GM21526 (cell line): Measurements from ENCODE around the gene PLA2G2E.
"Not testable (repeated sequence)": the region's sequence is repeated elsewhere in the genome, so short reads cannot be mapped to it uniquely, and the experiment has no call there.

ENCODE experiments used
- ATAC-seq: cut with Tn5 transposase; IDR thresholded peaks from one replicate; pipeline ENCODE4 v1.9.1; 2021; ENCODE audit warnings: moderate library complexity; ENCODE audit not compliant: unreplicated experiment, low FRiP score

Gene PLA2G2E

DNA sequence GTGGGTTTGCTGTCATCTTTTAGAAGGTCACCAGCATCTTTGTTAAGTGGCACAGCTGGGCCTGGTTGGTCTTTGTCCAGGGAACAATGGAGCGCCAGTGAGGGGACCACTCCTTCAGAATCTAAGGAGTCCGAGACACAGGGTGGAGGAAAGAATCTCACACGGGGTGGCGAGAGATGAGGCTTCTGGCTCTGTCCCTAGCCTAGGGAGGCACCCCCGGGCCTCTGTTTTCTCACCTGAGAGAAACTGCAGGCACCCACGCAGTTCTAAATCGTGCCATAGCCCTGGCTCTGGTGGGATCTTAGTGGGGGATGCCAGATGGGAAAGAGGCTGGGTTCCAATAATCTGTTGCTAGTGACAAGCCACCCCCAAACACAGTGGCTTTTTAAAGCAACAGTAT, 10.9 kb upstream of the PLA2G2E start:
- ATAC-seq = no peak

DNA sequence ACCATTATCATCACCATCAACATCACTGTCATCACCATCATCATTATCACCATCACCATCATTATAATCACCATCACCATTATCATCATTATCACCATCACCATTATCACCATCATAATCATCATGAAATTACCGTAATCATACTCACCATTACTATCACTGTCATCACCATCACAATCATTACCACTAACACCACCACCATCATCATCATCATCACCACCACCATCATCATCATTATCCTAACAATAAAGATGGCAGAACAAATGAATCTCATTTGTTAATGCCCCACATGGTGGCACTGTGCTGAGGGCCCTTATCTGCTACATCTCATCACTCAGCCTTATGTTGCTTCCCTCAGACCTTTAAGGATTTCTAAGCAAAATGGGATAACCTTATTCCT, 9.4 kb upstream of the PLA2G2E start:
- no peak for ATAC-seq

DNA sequence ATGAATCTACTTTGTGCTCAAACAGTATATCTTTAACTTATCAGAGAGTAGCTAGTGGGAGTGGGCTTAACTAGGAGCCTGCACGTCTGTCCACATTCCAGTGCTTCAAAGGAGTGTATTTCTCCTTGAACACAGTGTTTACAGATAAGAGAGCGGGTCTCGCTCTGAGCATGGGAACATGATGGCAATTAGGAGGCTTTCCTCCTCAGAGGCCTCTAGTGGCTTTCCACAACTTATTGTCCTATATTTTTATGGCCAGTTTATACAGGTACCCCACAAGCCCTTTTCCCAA, 3.7 kb upstream of the PLA2G2E start:
- not testable (repeated sequence) for ATAC-seq

GRCh38 chr1:19926296-19927129, 3.1 kb upstream of the PLA2G2E start:
- ATAC-seq = no peak

- ATAC-seq = no peak
Observed at GRCh38 chr1:19925342-19926070, 2.1 kb upstream of the PLA2G2E start.

DNA sequence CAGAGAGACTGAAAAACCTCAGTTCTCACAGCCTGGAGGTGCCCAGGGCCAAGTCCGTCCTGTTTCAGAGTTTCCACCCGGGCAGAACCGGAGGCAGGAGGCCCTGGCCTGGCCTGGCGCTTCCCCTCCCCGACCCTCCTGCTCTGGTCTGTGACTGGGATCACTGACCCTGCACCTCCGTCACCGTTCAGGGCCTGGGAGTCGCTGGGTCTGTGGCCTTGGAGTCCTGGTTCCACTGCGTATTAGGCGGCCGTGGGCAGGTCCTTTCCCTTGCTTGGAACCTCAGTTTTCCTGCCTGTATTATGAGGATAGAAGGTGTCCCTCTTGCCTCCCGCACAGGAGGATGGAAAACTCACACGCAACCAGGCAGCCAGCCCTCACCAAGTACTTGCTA, 533 bp upstream of the PLA2G2E start:
- ATAC-seq = no peak

DNA sequence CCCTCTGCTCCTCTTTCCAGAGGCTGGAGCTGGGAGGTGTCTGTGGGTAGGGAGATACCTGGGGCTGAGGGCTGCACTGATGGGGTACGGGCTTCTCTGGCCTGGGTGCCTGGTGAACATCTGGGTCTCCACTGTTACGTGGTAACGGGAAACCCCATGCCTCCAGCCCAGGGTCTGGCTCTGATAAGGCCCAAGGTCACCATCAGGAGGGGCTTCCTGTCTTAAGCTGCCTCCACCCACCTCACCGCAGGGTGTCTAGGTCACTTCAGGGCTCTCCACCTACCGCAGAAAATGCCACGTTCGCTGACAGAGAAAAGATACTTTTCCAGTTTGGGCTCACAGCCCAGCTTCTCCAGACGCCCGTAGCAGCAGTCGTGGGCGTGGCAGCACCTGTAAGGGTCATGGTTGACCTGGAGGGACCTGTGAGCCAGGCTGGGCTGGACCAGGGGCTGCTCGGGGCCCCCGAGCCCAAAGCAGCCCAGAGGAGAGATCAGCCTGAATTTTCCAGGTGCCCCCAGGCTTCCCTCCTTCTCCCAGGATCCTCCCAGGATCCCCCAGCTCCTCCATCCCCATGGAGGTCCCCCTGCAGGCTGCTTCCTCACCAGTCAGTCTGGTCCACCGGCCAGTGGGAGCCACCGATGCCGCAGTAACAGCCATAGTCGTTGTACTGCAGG, 1.3 kb downstream of the PLA2G2E start:
- no peak for ATAC-seq

DNA sequence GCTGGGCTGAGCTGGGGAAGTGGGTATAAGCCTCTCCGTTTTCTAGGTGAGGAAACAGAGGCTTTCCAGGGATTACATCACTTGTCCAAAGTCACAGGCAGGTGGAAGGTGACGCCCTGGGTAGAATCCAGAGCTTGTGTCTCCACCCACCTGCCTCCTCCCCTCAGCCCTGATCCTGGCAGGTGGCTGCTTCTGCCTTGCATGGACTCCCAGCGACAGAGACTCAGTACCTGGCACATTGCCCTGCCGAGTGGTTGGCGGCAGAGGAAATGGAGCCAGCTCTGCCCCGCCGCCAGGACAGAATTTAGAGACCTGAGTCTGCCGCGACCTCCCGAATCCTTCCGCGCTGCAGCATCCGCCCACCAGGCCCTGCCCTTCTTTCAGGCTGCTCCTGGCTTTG, 2.1 kb downstream of the PLA2G2E start:
- no peak for ATAC-seq

DNA sequence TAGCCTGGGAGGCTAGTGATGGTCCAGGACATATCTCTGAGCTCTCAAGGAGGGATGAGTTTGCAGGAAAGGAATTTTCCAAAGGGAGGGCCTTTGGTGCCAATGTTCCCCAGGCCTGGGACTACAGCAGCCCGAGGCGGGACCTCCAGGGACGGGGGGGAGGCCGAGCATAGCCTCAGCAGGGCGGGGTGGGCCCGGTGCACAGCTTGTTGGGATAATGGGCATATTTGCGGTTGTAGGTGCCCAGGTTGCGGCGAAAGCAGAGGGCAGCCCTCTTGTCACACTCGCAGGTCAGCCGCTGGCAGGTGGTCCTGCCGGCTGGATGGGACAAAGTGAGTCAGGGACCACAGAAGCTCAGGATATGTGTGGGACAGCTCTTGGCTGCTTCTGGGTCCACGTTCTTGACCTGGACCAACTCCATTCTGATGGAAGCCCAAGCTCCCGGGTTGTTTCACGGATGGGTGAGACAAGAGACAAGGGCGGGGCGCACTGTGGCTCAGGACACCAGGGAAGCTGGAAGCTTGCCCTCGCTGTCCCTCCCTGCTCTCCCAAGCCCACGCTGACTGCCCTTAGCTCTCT, 3.2 kb downstream of the PLA2G2E start:
- no peak for ATAC-seq

GRCh38 chr1:19918057-19918456, 5.4 kb downstream of the PLA2G2E start:
- ATAC-seq = no peak

DNA sequence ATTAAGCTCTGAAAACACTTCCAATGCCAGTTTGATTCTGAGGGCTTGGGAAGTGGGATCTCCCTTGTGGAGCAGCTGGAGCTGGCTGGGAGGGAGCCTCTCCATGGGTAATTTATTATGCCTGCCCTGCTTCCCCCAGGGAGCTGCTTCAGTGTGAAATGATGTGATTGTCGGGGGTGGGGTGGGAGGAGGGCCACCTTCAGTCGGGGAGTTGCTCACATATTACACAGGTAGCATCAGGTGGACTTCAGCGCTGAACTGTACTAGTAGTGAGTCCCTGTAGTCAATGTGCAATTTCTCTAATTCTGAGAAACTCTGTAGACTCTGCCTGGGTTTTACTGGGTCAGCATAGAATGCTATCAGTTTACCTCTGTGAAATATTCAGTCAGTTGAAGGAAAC, 12.8 kb downstream of the PLA2G2E start:
- ATAC-seq = no peak

DNA sequence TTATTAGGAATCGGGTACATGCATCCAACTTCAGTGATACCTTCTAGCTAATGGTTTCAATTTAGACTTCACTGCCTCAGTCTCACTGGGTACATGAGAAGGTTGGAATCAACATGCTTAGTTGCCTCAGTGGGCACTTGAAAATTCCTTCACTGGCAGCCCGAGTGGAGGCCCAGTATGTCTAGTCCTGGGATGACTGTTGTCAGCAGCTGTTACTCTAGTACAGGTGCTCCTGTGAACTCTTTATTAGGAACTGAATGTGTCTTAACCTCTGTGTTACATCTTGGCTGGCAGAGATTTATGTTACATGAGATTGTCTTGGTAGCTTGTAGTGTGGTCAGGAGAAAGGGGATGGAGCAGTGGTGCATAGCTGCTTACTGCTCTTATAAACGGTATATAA, 13.4 kb downstream of the PLA2G2E start:
- no peak for ATAC-seq

DNA sequence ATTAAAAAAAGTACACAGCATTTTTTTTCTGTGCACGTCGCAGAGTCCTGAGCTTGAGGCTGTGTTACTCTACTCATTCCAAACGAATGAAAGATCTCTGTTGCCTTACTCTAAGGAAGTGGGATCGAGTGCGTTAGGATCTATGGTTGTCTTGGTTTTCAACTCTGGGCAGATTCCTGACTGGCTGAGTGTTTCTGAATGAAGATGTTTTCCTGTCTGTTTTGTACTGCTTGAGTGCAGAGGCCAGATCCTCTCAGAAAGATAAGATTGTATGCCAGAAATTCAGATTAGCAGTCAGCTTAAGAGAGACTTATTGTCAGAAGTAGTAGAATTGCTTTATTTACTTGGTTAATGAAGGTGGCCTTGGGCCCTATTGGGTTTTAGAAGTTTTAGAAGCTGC, 14.0 kb downstream of the PLA2G2E start:
- no peak for ATAC-seq

DNA sequence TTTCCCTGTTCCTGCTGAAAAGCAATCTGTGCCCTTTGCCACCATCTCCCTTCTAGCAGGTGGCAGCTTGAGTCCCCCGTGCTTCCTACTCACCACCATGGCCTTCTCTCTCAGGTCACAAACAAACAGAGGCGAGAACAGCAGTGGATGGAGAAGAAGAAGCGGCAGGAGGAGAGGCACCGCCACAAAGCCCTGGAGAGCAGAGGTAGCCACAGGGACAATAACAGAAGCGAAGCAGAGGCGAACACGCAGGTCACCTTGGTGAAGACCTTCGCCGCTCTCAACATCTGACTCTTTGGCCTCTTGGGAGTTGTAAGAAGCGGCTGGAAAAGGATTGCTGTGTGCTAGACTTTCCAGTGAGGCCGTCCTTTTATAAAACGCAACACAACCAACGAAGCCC, 16.0 kb downstream of the PLA2G2E start:
- no peak for ATAC-seq

DNA sequence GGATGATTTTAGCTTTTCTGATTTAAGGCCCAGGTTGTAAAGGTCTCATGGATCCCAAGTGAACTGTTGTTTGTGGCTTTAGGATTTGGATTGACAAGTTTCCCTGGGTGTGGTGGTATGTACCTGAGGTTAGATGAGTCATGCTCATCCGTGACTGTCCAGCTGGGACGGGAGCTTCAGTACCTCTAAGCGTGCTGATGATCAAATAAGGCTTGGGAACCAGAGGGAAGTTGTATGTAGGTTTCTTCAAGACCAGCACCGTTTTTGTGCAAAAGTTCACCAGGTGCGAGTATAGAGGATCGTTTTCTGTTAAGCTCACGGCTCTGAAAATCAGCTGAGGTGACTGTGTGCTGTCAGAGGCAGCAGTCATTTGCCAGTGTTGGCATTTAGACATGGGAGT, 19.8 kb downstream of the PLA2G2E start:
- no peak for ATAC-seq

DNA sequence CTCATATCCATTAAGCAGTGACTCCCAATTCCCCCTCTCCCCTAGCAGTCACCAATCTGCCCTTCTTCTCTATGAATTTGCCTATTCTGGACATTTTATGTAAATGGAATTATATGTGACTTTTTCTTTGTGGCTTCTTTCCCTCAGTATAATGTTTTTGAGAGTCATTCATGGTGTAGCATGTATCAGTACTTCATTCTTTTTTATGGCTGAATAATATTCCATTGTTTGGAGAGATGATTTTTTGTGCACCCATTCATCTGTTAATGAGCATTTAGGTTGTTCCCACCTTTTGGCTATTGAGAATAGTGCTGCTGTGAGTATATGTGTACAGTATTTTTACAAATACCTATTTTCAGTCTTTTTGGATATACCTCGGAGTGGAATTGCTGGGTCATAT, 21.8 kb downstream of the PLA2G2E start:
- no peak for ATAC-seq

DNA sequence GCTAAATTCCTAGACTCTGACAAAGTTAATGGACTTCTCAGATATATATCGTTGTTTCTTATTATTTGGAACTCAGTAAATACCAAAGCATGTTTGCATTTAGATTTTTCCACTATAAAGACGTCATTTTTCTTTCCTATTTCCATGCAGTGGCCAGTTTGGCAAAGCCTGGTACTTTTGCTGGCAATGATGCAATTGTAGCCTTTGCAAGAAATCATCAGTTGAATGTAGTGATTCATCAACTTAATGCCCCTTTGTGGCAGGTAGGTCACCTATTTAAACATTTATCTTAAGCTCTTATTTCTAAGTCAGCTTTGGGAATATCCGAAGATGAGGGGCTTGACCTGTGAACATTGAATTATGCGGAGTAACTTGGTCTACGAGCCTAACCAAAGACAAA, 29.2 kb downstream of the PLA2G2E start:
- no peak for ATAC-seq

- ATAC-seq = no peak
Observed at GRCh38 chr1:19893687-19894086, 29.7 kb downstream of the PLA2G2E start.

DNA sequence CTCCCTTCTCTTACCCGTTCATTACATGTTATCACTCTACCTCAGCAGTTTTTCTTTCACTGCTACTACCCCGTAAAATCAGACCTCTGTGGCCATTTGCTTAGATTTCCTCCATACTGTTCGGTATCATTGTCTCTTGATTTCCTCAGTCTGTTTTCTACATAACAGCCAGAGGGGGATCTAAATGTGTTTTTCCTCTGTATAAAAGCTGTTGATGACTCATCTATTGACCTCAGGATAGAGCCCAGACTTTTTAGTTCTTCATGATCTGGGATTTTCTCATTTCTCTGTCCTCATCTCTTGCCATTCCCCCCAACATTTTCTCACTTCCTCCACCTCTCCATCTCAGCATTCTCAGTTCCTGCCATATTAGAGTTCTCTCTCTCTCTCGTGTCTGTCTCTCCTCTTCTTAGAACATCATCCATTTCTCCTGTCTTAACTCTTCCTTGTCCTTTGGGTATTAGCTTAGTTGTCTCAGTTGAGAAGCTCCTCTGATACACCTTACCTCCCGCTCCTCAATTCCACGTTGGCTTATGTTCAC, 30.7 kb downstream of the PLA2G2E start:
- ATAC-seq = no peak

DNA sequence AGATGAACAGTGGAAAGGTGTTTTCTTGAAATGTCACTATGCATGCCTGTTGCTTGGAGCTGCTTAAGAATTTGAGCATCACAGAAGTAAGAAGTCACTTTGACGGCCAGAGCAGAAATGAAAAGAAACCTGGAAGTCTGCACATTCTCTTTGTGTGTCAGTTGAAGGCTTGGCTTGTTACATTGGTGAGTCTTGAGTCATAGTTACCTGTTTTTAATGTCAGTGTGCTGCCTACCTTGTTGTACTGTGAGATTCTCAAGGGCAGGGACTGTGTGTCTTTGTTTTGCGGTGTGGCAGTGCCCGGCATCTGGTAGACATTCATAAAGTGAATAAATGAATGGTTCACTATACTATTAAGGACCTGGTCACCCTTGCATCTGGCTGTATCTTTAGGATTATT, 31.3 kb downstream of the PLA2G2E start:
- no peak for ATAC-seq

DNA sequence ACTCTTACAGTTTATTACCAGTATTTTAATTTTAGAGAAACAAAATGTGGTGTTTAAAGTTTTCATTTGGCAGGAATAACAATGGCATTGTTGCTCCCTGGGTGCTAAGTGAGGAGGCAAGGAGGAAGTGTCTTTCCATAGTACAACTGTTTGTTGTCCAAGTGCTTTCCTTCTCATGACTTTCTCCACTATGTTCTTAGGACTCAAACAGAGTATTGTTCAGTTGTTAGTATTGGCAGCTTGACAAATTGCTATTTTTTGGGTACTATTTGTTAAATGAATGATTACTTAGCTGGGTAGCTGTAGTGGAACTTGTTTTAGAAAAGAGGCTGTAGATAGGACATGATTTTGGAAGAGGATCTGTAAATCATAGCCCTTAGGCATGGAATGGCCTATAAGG, 33.8 kb downstream of the PLA2G2E start:
- ATAC-seq = no peak
